HUES48 (cell line): ENCODE data around the gene TOPORS.

ENCODE experiments used
- H3K27ac ChIP-seq: one replicate; pipeline ENCODE4 v1.7.0; 2013; ENCODE audit warnings: low read depth, low read length, inconsistent platforms
- H3K27me3 ChIP-seq: 2 replicates; pipeline ENCODE4 v1.6.1; 2013; ENCODE audit warnings: mild to moderate bottlenecking, low read length; ENCODE audit not compliant: control insufficient read depth, insufficient read depth
- H3K36me3 ChIP-seq: 2 replicates; pipeline ENCODE4 v1.6.1; 2013; ENCODE audit warnings: low read length; ENCODE audit not compliant: control insufficient read depth, insufficient read depth
- H3K4me1 ChIP-seq: 2 replicates; pipeline ENCODE4 v1.6.1; 2013; ENCODE audit warnings: mild to moderate bottlenecking, low read length; ENCODE audit not compliant: control insufficient read depth, insufficient read depth
- H3K4me3 ChIP-seq: 2 replicates; pipeline ENCODE4 v1.5.1; 2013; ENCODE audit warnings: mild to moderate bottlenecking, low read depth, low read length
- H3K9ac ChIP-seq: 2 replicates; pipeline ENCODE4 v1.6.1; 2013; ENCODE audit warnings: mild to moderate bottlenecking, low read depth, low read length, moderate library complexity
- H3K9me3 ChIP-seq: 2 replicates; pipeline ENCODE4 v1.6.1; 2013; ENCODE audit warnings: low read length; ENCODE audit not compliant: control insufficient read depth, insufficient read depth

The TOPORS gene

GRCh38 chr9:32502464-32502863 lies 49.9 kb downstream of the TOPORS start:
- H3K9ac ChIP-seq = no peak overlapping the region
- peaks cover 8% of the 10 kb centered on the region; the same call in 1 of the 2 replicates for H3K4me1 ChIP-seq
- H3K27me3 ChIP-seq = no peaks in the 10 kb centered on the region
- no peak overlapping the region for H3K4me3 ChIP-seq
- no peaks in the 10 kb centered on the region for H3K9me3 ChIP-seq
- peaks cover 4% of the 10 kb centered on the region; the same call in 1 of the 2 replicates for H3K36me3 ChIP-seq
- no peak overlapping the region for H3K27ac ChIP-seq

GRCh38 chr9:32501868-32502267 lies 50.5 kb downstream of the TOPORS start:
- Histone ChIP-seq H3K4me3 (no peak overlapping the region), H3K4me1 (peaks cover 8% of the 10 kb centered on the region; the same call in 1 of the 2 replicates), H3K9me3 (no peaks in the 10 kb centered on the region), H3K9ac (no peak overlapping the region), H3K36me3 (peaks cover 4% of the 10 kb centered on the region; the same call in 1 of the 2 replicates), H3K27ac (no peak overlapping the region), H3K27me3 (no peaks in the 10 kb centered on the region)

- Histone ChIP-seq H3K27me3 (no peaks in the 10 kb centered on the region), H3K9me3 (no peaks in the 10 kb centered on the region), H3K27ac (no peak overlapping the region), H3K36me3 (peaks cover 9% of the 10 kb centered on the region; the same call in 1 of the 2 replicates), H3K4me3 (no peak overlapping the region), H3K9ac (no peak overlapping the region), H3K4me1 (peaks cover 8% of the 10 kb centered on the region; the same call in 1 of the 2 replicates)
These were observed 51.6 kb downstream of the TOPORS start for GRCh38 chr9:32500768-32501167.

- H3K27me3 ChIP-seq = no peaks in the 10 kb centered on the region
These were observed 54.5 kb downstream of the TOPORS start for GRCh38 chr9:32497921-32498320.

GRCh38 chr9:32490601-32491000 lies 61.8 kb downstream of the TOPORS start:
- no peaks in the 10 kb centered on the region for H3K9me3 ChIP-seq
- peaks cover 23% of the 10 kb centered on the region for H3K36me3 ChIP-seq
- H3K27me3 ChIP-seq = no peaks in the 10 kb centered on the region
- no peaks in the 10 kb centered on the region for H3K4me1 ChIP-seq
- H3K4me3 ChIP-seq = no peak overlapping the region
- no peak overlapping the region for H3K9ac ChIP-seq
- H3K27ac ChIP-seq = no peak overlapping the region

More at GRCh38 chr9:32497921-32498320, 54.5 kb downstream of the TOPORS start:
- H3K4me1 ChIP-seq = peaks cover 2% of the 10 kb centered on the region; the same call in 1 of the 2 replicates
- no peak overlapping the region for H3K4me3 ChIP-seq
- H3K9ac ChIP-seq = no peak overlapping the region
- H3K27ac ChIP-seq = no peak overlapping the region
- H3K9me3 ChIP-seq = no peaks in the 10 kb centered on the region
- H3K36me3 ChIP-seq = peaks cover 9% of the 10 kb centered on the region; the same call in 1 of the 2 replicates
